Thyroid gland (tissue), 4 donors: Measurements from ENCODE around the gene DGUOK. TPM values are rescaled to one million over a fixed set of nuclear protein-coding genes. Genes with fewer than 3 reads are reported as not detected.

Source experiments
- DNase-seq, 2 donors: peaks; one replicate each; pipeline ENCODE4 v3.0.0-alpha.2; 2019
- H3K27ac ChIP-seq, 3 donors: fragments of 200-600 bp; sonication (generic); 1 replicate in 2 of 3; 2 replicates in 1 of 3; pipeline ENCODE4 v1.5.1; 2016 to 2019; ENCODE audit warnings: mild to moderate bottlenecking in 1 of 3, moderate library complexity in 1 of 3
- H3K27me3 ChIP-seq: fragments of 200-600 bp; sonication (generic); one replicate; pipeline ENCODE4 v1.5.1; 2019
- H3K36me3 ChIP-seq, 2 donors: fragments of 200-600 bp; sonication (generic); one replicate each; pipeline ENCODE4 v1.5.1; 2016 to 2019
- H3K4me1 ChIP-seq, 2 donors: fragments of 200-600 bp; sonication (generic); one replicate each; pipeline ENCODE4 v1.5.1; 2017 to 2019
- H3K4me3 ChIP-seq, 3 donors: fragments of 200-600 bp; sonication (generic); replicated peaks in 1 of 3; 1 replicate in 2 of 3; 2 replicates in 1 of 3; pipeline ENCODE4 v1.5.1; 2016; ENCODE audit warnings: mild to moderate bottlenecking in 1 of 3
- H3K9me3 ChIP-seq: fragments of 200-600 bp; sonication (generic); one replicate; pipeline ENCODE4 v1.5.1; 2017
- CTCF ChIP-seq, 6 experiments: fragments of 200-600 bp in 3 of 6; fragments of 450-650 bp in 3 of 6; sonication (generic) in 3 of 6; IDR thresholded peaks; one replicate each; pipeline ENCODE4 v1.5.1; 2016 to 2019; ENCODE audit warnings: antibody characterized with exemption in 6 of 6, mild to moderate bottlenecking in 2 of 6, inconsistent platforms in 1 of 6, moderate library complexity in 1 of 6
- POLR2A ChIP-seq, 2 donors: fragments of 450-650 bp; IDR thresholded peaks; one replicate each; pipeline ENCODE4 v1.6.1; 2017; ENCODE audit warnings: antibody characterized with exemption in 2 of 2, mild to moderate bottlenecking in 2 of 2, moderate library complexity in 1 of 2
- WGBS, 2 donors: methylation state at CpG; one replicate each; pipeline ENCODE4 v1.1.5; 2017; 5-methylcytosine and 5-hydroxymethylcytosine counted together
- intact Hi-C: fragments of 100-400 bp; cut with DNase I; formaldehyde crosslinking; loops from one replicate; pipeline ENCODE4 v1.15.1; 2023
- total RNA-seq, 4 donors: library from RNA; depleted of rRNA; stranded (reverse); fragments of >200 nt; gene quantifications; one replicate each; pipeline ENCODE4 v1.2.3, GENCODE V29; 2016

DGUOK gene
- total RNA-seq, 4 donors from 2014 or later, result 41.8 to 65.8 (median 46.9) TPM

- Histone ChIP-seq H3K27me3 (no peaks in the 10 kb centered on the region), H3K4me1 (peaks cover 10 to 17% of the 10 kb centered on the region in 2 donors), H3K36me3 (peaks cover 0 to 7% of the 10 kb centered on the region in 2 donors), H3K9me3 (no peaks in the 10 kb centered on the region), H3K4me3 (no peak overlapping the region), H3K27ac (no peak overlapping the region)
- TF ChIP-seq POLR2A (IDR thresholded peaks at IDR 0.05), result no peak
- TF ChIP-seq CTCF (IDR thresholded peaks at IDR 0.05), result no peak
- intact Hi-C loops, result no loop called here
- no peak for DNase-seq
- 91 to 94% methylated on average over 7 of the region's 7 CpGs for WGBS, 2 donors
Observed at GRCh38 chr2:73931531-73932500, 5.1 kb downstream of the DGUOK start.

GRCh38 chr2:73933194-73933593, 6.5 kb downstream of the DGUOK start:
- peaks cover 0 to 7% of the 10 kb centered on the region in 2 donors for H3K36me3 ChIP-seq
- no peaks in the 10 kb centered on the region for H3K9me3 ChIP-seq
- 90% methylated on average over 3 of the region's 3 CpGs for WGBS, 2 donors
- H3K27ac ChIP-seq, result no peak overlapping the region
- H3K27me3 ChIP-seq, result no peaks in the 10 kb centered on the region
- DNase-seq, result no peak
- peaks cover 4 to 8% of the 10 kb centered on the region in 2 donors for H3K4me1 ChIP-seq
- no peak overlapping the region for H3K4me3 ChIP-seq
- intact Hi-C loops, result no loop called here
- no peak for TF ChIP-seq POLR2A (IDR thresholded peaks at IDR 0.05)
- TF ChIP-seq CTCF (IDR thresholded peaks at IDR 0.05), result no peak

GRCh38 chr2:73935641-73936040, 9.0 kb downstream of the DGUOK start:
- peaks cover 0 to 7% of the 10 kb centered on the region in 2 donors for H3K36me3 ChIP-seq
- H3K27ac ChIP-seq, result no peak overlapping the region
- H3K27me3 ChIP-seq, result no peaks in the 10 kb centered on the region
- no peaks in the 10 kb centered on the region for H3K9me3 ChIP-seq
- no peaks in the 10 kb centered on the region for H3K4me1 ChIP-seq
- H3K4me3 ChIP-seq, result no peak overlapping the region
- no peak for DNase-seq
- TF ChIP-seq CTCF (IDR thresholded peaks at IDR 0.05), result no peak
- intact Hi-C loops, result no loop called here

- Histone ChIP-seq H3K9me3 (no peaks in the 10 kb centered on the region), H3K36me3 (peaks cover 0 to 7% of the 10 kb centered on the region in 2 donors), H3K4me3 (no peak overlapping the region), H3K27ac (no peak overlapping the region), H3K4me1 (no peaks in the 10 kb centered on the region), H3K27me3 (no peaks in the 10 kb centered on the region)
- intact Hi-C loops, result no loop called here
- TF ChIP-seq CTCF (IDR thresholded peaks at IDR 0.05) (no peak), POLR2A (IDR thresholded peaks at IDR 0.05) (no peak)
- no peak for DNase-seq
- WGBS, 2 donors, result 90 to 91% methylated on average over 4 of the region's 4 CpGs
Observed at GRCh38 chr2:73937103-73937885, 10.6 kb downstream of the DGUOK start.

- DNase-seq, result no peak
- H3K4me3 ChIP-seq, result no peak overlapping the region
- H3K27ac ChIP-seq, result no peak overlapping the region
- no peaks in the 10 kb centered on the region for H3K27me3 ChIP-seq
- no peaks in the 10 kb centered on the region for H3K9me3 ChIP-seq
- no peaks in the 10 kb centered on the region for H3K4me1 ChIP-seq
- intact Hi-C loops, result no loop called here
- TF ChIP-seq CTCF (IDR thresholded peaks at IDR 0.05) (no peak), POLR2A (IDR thresholded peaks at IDR 0.05) (no peak)
- peaks cover 0 to 4% of the 10 kb centered on the region in 2 donors for H3K36me3 ChIP-seq
Observed at GRCh38 chr2:73937899-73938298, 11.2 kb downstream of the DGUOK start.
